Activated CD4-positive, alpha-beta T cell treated with anti-CD3 and anti-CD28 coated beads for 36 hours (primary cell): Measurements from ENCODE around the gene SKAP1. TPM values are rescaled to one million over a fixed set of nuclear protein-coding genes. Genes with fewer than 3 reads are reported as not detected.

Source experiments
- ATAC-seq: fragments of 200-7000 bp; cut with Tn5 transposase; one replicate; pipeline ENCODE4 v1.10.0; 2021; ENCODE audit warnings: mild to moderate bottlenecking, moderate library complexity
- CTCF ChIA-PET: fragments of 350-600 bp; sonication (Branson Sonifier 250); formaldehyde crosslinking; loops from one replicate; lab custom pipeline; 2021; ENCODE audit warnings: antibody characterized with exemption; lab: Charles Lee
- POLR2A ChIA-PET: fragments of 350-600 bp; sonication (Branson Sonifier 250); formaldehyde crosslinking; loops from one replicate; lab custom pipeline; 2021; ENCODE audit warnings: antibody characterized with exemption, inconsistent platforms; lab: Charles Lee
- DNase-seq: peaks from one replicate; pipeline ENCODE4 v3.0.0-alpha.2; 2020
- H3K27ac Mint-ChIP-seq: one replicate; pipeline ENCODE4 v1.8.0; 2021; ENCODE audit warnings: mixed read lengths
- H3K27me3 Mint-ChIP-seq: one replicate; pipeline ENCODE4 v1.8.0; 2021; ENCODE audit warnings: mixed read lengths
- H3K36me3 Mint-ChIP-seq: one replicate; pipeline ENCODE4 v1.8.0; 2021; ENCODE audit warnings: low read depth, mixed read lengths
- H3K4me1 Mint-ChIP-seq: one replicate; pipeline ENCODE4 v1.8.0; 2021; ENCODE audit warnings: mixed read lengths
- H3K4me3 Mint-ChIP-seq: one replicate; pipeline ENCODE4 v1.8.0; 2021; ENCODE audit warnings: mild to moderate bottlenecking, moderate library complexity, mixed read lengths
- H3K9me3 Mint-ChIP-seq: one replicate; pipeline ENCODE4 v1.8.0; 2021; ENCODE audit warnings: low read depth, mixed read lengths
- intact Hi-C, 2 experiments: fragments of 100-400 bp; cut with DNase I in 1 of 2; cut with micrococcal nuclease in 1 of 2; formaldehyde crosslinking; loops; one replicate each; pipeline versions ENCODE4 v1.14.2 to v1.15.1; 2022 to 2024; cut with DNase I, micrococcal nuclease
- total RNA-seq, 2 experiments: library from RNA; stranded (reverse); gene quantifications; one replicate each; pipeline ENCODE4 v1.2.3, GENCODE V29; 2021

The SKAP1 gene
- total RNA-seq, 2 experiments from 2014 or later = 76.1 to 109 TPM

- no peaks in the 10 kb centered on the region for H3K27me3 Mint-ChIP-seq
- no peak overlapping the region for H3K27ac Mint-ChIP-seq
These were observed 15.2 kb upstream of the SKAP1 start for GRCh38 chr17:48445248-48445620.

DNA sequence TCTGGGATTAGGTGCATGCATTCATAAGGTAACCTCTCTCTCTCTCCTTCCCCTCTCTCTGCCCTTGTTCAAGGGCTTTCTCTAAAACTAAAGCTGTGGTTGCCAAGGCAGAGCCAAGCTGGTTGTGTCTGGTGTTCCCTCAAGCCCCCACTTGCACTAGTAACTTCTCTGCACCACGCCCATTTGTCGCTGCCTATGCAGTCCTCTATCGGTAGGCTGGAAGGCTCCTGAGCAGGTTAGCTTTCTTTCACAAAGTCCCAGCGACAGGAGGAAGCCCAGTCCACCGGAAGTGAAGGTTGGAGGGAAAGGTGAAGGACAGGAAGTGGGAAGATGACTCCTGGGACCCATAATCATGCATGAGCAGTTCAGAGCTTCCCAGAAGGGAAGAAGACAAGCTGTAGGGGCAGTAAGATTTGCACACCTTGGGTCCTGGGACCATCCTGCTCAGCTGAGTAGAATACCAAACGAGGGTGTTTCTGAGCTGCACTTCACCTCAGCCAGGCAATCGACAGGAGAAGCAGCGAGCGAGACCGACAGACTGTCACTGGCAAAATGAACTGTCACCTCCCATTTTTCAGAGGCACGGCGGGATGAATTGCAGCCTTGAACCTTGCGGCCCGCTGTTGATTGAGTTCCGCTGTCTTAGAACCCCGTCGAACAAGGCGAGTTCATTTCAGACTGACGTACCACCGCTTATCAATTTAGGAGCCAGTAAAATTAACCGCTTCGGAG is 14.7 kb upstream of the SKAP1 start:
- intact Hi-C loops = loop anchor here in 1 of 2 experiments (5.0 kb wide), 1 partner anchor 37 kb away; no protein-coding TSS in a partner anchor
- Mint-ChIP-seq H3K36me3 (peaks cover 3% of the 10 kb centered on the region), H3K27ac (peak overlapping the region; percentile 73), H3K4me1 (peaks cover 70% of the 10 kb centered on the region), H3K27me3 (no peaks in the 10 kb centered on the region), H3K4me3 (peak overlapping the region; percentile 35), H3K9me3 (peaks cover 6% of the 10 kb centered on the region)
- POLR2A ChIA-PET = interaction anchor here (0.6 kb wide), 1 partner anchor 442 kb away, joined by 3 read pairs; no protein-coding TSS in a partner anchor
- ATAC-seq (peak; percentile 24), DNase-seq (peak; percentile 52)
- CTCF ChIA-PET = interaction anchor here (0.6 to 2.3 kb wide), 12 partner anchors 9 to 508 kb away, joined by 3 to 12 read pairs (median 4); partner anchors contain the start of gene HOXB5

More at GRCh38 chr17:48445248-48445620, 15.2 kb upstream of the SKAP1 start:
- intact Hi-C loops = no loop called here
- ATAC-seq = no peak
- CTCF ChIA-PET = interaction anchor here (0.5 to 2.3 kb wide), 10 partner anchors 9 to 309 kb away, joined by 3 to 12 read pairs (median 4); no protein-coding TSS in a partner anchor
- POLR2A ChIA-PET = interaction anchor here (0.6 kb wide), 1 partner anchor 442 kb away, joined by 3 read pairs; no protein-coding TSS in a partner anchor
- H3K36me3 Mint-ChIP-seq = peaks cover 3% of the 10 kb centered on the region
- DNase-seq = no peak
- H3K9me3 Mint-ChIP-seq = peaks cover 6% of the 10 kb centered on the region
- H3K4me1 Mint-ChIP-seq = peaks cover 67% of the 10 kb centered on the region
- no peak overlapping the region for H3K4me3 Mint-ChIP-seq

- H3K27me3 Mint-ChIP-seq = no peaks in the 10 kb centered on the region
- H3K4me3 Mint-ChIP-seq = no peak overlapping the region
- CTCF ChIA-PET = interaction anchor here (1.0 to 1.3 kb wide), 2 partner anchors 14 to 92 kb away, joined by 4 to 5 read pairs; no protein-coding TSS in a partner anchor
- ATAC-seq (no peak), DNase-seq (no peak)
- POLR2A ChIA-PET = interaction anchor here (0.7 kb wide), 1 partner anchor 144 kb away, joined by 3 read pairs; no protein-coding TSS in a partner anchor
- H3K4me1 Mint-ChIP-seq = peaks cover 80% of the 10 kb centered on the region
- H3K9me3 Mint-ChIP-seq = peaks cover 6% of the 10 kb centered on the region
- intact Hi-C loops = loop anchor here in 1 of 2 experiments (5.0 kb wide), 1 partner anchor 36 kb away; no protein-coding TSS in a partner anchor
- H3K27ac Mint-ChIP-seq = peak overlapping the region; percentile 11
- peaks cover 3% of the 10 kb centered on the region for H3K36me3 Mint-ChIP-seq
These were observed 13.7 kb upstream of the SKAP1 start for GRCh38 chr17:48443712-48444111.

GRCh38 chr17:48442819-48443218 is 12.8 kb upstream of the SKAP1 start:
- intact Hi-C loops = loop anchor here in 1 of 2 experiments (5.0 kb wide), 1 partner anchor 36 kb away; no protein-coding TSS in a partner anchor
- ChIA-PET POLR2A (interaction anchor here (0.7 kb wide), 1 partner anchor 145 kb away, joined by 3 read pairs; no protein-coding TSS in a partner anchor), CTCF (interaction anchor here (0.7 kb wide), 1 partner anchor 744 kb away, joined by 3 read pairs; no protein-coding TSS in a partner anchor)
- DNase-seq = no peak
- ATAC-seq = no peak
- Mint-ChIP-seq H3K9me3 (peaks cover 6% of the 10 kb centered on the region), H3K36me3 (peaks cover 3% of the 10 kb centered on the region), H3K27ac (peak overlapping the region; percentile 91), H3K4me3 (no peak overlapping the region), H3K4me1 (peaks cover 89% of the 10 kb centered on the region), H3K27me3 (no peaks in the 10 kb centered on the region)

GRCh38 chr17:48441862-48442261 is 11.8 kb upstream of the SKAP1 start:
- Mint-ChIP-seq H3K9me3 (peaks cover 6% of the 10 kb centered on the region), H3K4me3 (peak overlapping the region; percentile 31), H3K4me1 (peaks cover 95% of the 10 kb centered on the region), H3K36me3 (peaks cover 3% of the 10 kb centered on the region), H3K27me3 (no peaks in the 10 kb centered on the region), H3K27ac (peak overlapping the region; percentile 91)
- intact Hi-C loops = loop anchor here (1.0 to 5.0 kb wide), 3 partner anchors 11 to 35 kb away; no protein-coding TSS in a partner anchor
- ATAC-seq (no peak), DNase-seq (no peak)
- POLR2A ChIA-PET = no interaction called here
- CTCF ChIA-PET = interaction anchor here (0.6 to 3.9 kb wide), 7 partner anchors 11 to 495 kb away, joined by 3 to 27 read pairs (median 3); no protein-coding TSS in a partner anchor

GRCh38 chr17:48441231-48441711 is 11.3 kb upstream of the SKAP1 start:
- Mint-ChIP-seq H3K9me3 (peaks cover 6% of the 10 kb centered on the region), H3K4me1 (peaks cover 95% of the 10 kb centered on the region), H3K27ac (peak overlapping the region; percentile 91), H3K36me3 (peaks cover 3% of the 10 kb centered on the region), H3K27me3 (no peaks in the 10 kb centered on the region), H3K4me3 (peak overlapping the region; percentile 31)
- intact Hi-C loops = loop anchor here (1.0 to 5.0 kb wide), 3 partner anchors 12 to 34 kb away; no protein-coding TSS in a partner anchor
- DNase-seq = peak; percentile 35
- ChIA-PET CTCF (interaction anchor here (0.6 to 3.9 kb wide), 6 partner anchors 10 to 495 kb away, joined by 3 to 27 read pairs (median 4); no protein-coding TSS in a partner anchor), POLR2A (interaction anchor here (0.6 kb wide), 1 partner anchor 50 kb away, joined by 7 read pairs; no protein-coding TSS in a partner anchor)
- peak; percentile 55 for ATAC-seq

- Mint-ChIP-seq H3K9me3 (peaks cover 6% of the 10 kb centered on the region), H3K4me1 (peaks cover 92% of the 10 kb centered on the region), H3K27me3 (no peaks in the 10 kb centered on the region), H3K4me3 (peak overlapping the region; percentile 31), H3K27ac (peak overlapping the region; percentile 91), H3K36me3 (peaks cover 3% of the 10 kb centered on the region)
- CTCF ChIA-PET = interaction anchor here (1.0 to 3.9 kb wide), 6 partner anchors 8 to 494 kb away, joined by 3 to 27 read pairs (median 6); no protein-coding TSS in a partner anchor
- ATAC-seq = no peak
- POLR2A ChIA-PET = no interaction called here
- DNase-seq = no peak
- intact Hi-C loops = loop anchor here (1.0 to 5.0 kb wide), 3 partner anchors 13 to 33 kb away; no protein-coding TSS in a partner anchor
These were observed 10.7 kb upstream of the SKAP1 start for GRCh38 chr17:48440669-48441068.

DNA sequence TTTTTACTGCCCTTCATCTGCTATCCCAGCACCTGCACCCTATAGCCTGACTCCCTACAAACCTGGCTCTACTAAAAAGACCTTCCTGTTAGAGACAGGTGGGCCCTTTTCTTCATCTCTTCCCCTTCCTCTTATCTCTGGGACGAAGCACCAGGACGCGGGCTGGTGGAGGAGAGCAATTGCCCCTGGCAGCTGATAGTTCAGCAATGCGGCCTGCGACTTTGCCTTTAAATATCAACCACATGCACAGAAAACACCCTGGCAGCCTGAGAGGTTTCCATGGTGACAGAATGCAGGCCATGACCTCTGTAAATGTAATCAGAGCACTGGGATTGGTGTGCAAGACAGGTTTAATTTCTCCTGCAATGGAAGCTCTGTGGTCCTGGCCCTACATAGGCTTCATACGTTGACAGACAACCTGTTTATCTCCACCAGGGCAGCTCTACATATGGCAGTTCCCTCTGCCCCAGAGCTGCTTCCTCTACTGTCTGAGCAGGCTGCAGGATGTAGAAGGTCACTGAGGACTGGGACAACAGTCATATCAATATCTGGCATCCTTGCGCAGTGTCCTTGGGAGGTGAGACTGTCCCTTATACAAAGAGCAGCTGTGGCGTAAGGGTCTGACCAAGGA is 10.0 kb upstream of the SKAP1 start:
- intact Hi-C loops = loop anchor here in 1 of 2 experiments (1.0 to 5.0 kb wide), 2 partner anchors 11 to 33 kb away; no protein-coding TSS in a partner anchor
- Mint-ChIP-seq H3K36me3 (peaks cover 3% of the 10 kb centered on the region), H3K4me1 (peaks cover 92% of the 10 kb centered on the region), H3K4me3 (peak overlapping the region; percentile 22), H3K9me3 (peaks cover 6% of the 10 kb centered on the region), H3K27me3 (no peaks in the 10 kb centered on the region), H3K27ac (peak overlapping the region; percentile 91)
- DNase-seq (peak; percentile 60), ATAC-seq (peak; percentile 54)
- POLR2A ChIA-PET = interaction anchor here (1.1 kb wide), 1 partner anchor 14 kb away, joined by 4 read pairs; no protein-coding TSS in a partner anchor
- CTCF ChIA-PET = interaction anchor here (0.7 to 3.9 kb wide), 10 partner anchors 9 to 464 kb away, joined by 3 to 27 read pairs (median 4); no protein-coding TSS in a partner anchor

DNA sequence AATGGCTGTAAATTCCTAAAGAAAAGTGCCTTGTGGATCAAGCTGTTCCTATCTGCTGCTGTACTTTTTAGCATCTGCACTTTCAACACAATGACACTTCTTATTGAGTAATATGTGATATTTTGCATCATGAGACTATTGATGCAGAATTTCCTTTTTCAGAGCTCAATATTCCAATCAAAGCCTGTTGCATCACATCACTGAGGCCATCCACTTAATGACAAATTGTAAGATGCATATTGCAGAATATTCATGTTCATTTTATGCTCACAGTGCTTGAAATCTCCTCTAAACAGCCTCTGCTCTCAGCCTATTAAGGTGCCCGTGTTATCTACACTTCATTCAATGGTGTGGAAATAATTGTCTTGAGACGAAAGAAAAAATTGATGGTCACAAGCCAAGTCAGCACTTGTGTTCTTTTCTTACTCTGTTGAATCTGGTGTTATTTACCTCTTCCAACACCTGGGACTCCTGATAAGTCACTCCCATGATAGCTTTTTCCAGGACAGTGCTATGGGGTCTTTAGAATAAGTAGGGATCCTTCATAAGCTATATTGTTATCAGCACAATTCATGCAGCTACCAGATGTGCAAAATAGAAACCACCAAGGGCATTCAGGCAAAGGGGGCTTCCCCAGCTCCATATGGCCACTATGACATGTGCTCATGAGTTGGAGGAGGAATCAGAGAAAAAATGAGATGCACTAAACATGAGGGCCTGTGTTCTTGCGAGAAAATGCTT is 9.3 kb upstream of the SKAP1 start:
- Mint-ChIP-seq H3K4me3 (no peak overlapping the region), H3K27me3 (no peaks in the 10 kb centered on the region), H3K9me3 (peaks cover 6% of the 10 kb centered on the region), H3K36me3 (peaks cover 3% of the 10 kb centered on the region), H3K4me1 (peaks cover 85% of the 10 kb centered on the region), H3K27ac (peak overlapping the region; percentile 91)
- DNase-seq (peak; percentile 64), ATAC-seq (peak; percentile 43)
- POLR2A ChIA-PET = interaction anchor here (1.1 kb wide), 1 partner anchor 14 kb away, joined by 4 read pairs; no protein-coding TSS in a partner anchor
- intact Hi-C loops = loop anchor here in 1 of 2 experiments (1.0 kb wide), 1 partner anchor 10 kb away; no protein-coding TSS in a partner anchor
- CTCF ChIA-PET = interaction anchor here (0.7 to 3.9 kb wide), 10 partner anchors 8 to 463 kb away, joined by 3 to 27 read pairs (median 3); no protein-coding TSS in a partner anchor
